Fibroblast of mammary gland (primary cell): ENCODE measurements around the gene DUSP7.

Experiments
- DNase-seq: peaks from one replicate; pipeline ENCODE4 v3.0.0-alpha.2; 2010; ENCODE audit warnings: low read depth
- H3K4me3 ChIP-seq: 2 replicates; pipeline ENCODE4 v1.5.1; 2011; ENCODE audit warnings: low read depth, mild to moderate bottlenecking, low read length, moderate library complexity; ENCODE audit not compliant: control insufficient read depth
- TF ChIP-seq, protein P1 (sequence below): conservative IDR thresholded peaks from 2 replicates; pipeline ENCODE4 v1.5.1; 2011; ENCODE audit warnings: low read depth, low read length, inconsistent platforms; ENCODE audit not compliant: control insufficient read depth, insufficient read depth

Gene DUSP7

DNA sequence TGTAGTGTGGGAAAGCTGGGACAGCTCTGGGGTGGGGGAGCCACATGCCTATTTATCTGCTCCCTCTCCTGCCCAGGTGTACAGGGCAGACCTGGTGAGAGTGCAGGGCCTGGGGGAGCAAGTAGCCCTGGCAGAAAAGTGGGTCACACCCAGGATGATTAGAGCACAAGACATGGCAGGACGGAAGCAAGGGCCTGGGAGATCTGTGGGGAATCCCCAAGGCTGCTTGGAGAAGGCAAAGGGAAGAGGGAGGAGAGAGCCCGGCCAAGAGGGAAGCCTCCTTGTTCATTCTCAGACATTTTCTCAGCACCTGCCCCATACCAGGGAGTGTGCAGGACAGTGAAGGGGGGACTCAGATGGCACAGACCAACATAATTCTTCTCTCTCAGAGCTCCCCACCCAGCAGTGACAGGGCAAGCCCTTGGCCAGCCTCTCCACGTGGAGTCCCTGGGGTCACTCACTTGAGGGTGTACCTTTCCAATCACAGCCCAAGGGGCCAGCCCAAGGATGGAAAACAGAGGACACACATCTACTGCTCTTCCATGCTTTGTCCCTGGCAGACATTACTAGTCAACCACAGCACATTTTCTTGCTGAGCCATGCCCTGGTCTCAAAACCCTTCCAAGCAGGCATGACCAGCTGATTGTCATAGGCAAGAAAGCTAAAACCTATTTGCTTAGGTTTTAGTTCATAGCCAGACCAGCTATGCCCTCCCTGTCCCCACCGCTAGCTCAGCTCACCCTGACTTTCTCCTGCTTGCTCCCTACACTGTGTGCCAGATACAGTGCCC, 4.9 kb upstream of the DUSP7 start:
- TF ChIP-seq, protein P1, sequence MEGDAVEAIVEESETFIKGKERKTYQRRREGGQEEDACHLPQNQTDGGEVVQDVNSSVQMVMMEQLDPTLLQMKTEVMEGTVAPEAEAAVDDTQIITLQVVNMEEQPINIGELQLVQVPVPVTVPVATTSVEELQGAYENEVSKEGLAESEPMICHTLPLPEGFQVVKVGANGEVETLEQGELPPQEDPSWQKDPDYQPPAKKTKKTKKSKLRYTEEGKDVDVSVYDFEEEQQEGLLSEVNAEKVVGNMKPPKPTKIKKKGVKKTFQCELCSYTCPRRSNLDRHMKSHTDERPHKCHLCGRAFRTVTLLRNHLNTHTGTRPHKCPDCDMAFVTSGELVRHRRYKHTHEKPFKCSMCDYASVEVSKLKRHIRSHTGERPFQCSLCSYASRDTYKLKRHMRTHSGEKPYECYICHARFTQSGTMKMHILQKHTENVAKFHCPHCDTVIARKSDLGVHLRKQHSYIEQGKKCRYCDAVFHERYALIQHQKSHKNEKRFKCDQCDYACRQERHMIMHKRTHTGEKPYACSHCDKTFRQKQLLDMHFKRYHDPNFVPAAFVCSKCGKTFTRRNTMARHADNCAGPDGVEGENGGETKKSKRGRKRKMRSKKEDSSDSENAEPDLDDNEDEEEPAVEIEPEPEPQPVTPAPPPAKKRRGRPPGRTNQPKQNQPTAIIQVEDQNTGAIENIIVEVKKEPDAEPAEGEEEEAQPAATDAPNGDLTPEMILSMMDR, result no peak
- DNase-seq, result no peak
- H3K4me3 ChIP-seq, result no peak overlapping the region

DNA sequence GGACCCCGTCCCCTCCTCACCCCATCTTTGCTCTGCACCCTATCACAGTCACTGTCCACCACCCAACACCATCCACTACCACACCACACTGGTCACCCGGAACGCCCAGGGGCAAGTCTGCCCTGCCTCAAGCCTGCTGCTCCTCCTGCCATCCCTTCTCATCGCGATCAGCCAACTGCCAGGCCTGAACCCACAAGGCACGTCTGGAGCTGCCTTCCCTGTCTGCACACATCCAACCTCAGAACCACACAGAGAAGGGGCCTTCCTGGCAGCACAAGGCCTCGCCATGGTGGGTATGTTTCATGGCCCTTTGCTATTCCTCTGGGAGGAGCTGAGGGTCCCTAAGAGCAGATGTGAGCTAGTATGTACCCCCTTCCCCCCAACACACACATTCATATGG, 3.4 kb upstream of the DUSP7 start:
- no peak overlapping the region for H3K4me3 ChIP-seq
- TF ChIP-seq, protein P1, result no peak
- DNase-seq, result no peak

DNA sequence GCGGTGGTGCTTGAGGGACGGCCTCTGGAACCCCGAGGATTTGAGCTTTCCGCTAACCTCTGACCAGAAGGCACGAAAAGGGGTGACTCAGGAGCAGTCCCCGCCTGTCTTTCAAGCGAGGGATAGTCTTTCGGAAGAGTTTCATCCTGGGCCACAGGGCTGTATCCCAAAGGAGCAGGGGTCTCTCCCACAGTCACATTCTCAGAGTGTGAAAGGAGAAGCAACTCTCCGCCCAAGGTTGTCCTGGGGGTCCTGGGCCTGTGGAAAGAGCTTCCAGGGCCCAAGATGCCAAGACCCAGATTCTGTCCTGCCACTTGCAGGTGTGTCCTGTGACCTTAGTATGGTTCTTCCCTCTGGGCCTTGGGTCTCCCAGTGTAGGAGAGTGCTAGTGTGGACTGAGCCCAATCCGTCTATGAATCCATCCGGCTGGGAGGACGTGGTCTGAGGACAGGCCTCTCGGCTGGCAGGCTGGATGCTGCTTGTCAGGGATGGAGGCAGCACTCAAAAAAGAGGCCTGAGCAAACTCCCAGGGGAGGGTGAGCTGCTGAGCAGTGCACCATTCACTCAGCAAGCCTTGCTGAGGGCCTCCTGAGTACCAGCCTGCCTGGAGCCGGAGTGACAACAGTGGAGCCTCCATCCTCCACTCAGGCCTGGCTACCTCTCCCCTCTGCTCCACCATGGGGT, 1.6 kb upstream of the DUSP7 start:
- TF ChIP-seq, protein P1, result no peak
- no peak for DNase-seq
- peak overlapping the region; percentile 52 for H3K4me3 ChIP-seq

DNA sequence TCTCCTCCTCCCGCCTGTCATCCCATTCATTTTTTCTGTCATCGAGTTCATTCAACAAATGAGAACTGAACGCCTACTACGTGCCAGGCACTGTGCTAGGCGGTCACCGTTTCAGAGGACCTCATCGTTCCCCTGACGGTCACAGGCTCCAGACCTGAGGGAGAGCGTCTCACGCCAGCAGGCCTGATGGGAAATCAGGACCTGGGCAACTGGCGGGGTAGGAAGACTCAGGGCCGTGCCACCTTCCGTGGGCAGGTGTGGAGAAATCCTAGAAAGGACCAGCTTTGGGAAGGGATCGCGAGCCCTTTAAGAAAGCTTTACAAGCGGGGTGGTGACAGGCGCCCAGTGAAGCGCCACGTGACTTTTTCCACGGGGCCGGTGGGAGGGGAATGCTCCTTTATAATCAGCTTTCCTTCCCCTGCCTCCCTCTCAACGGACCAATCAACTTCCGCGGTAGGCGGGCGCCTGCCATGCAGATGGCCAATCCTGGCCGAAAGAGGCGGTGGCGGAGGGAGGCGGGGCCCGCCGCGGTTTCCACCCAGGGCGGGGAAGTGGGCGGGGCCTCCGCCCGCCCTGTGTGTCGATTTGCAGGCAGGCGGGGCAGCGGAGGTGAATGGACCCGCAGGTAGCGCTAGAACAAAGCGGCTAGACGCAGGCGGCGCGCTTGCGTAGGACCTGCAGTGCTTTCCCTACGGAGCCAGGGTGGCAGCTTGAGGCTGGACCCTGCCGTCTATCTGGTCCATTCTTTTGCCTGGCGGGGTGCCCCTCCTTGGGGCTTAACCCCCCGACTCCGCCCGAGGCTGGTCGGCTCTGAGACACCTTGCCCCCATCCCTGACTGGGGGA, 819 bp upstream of the DUSP7 start:
- DNase-seq, result peak; percentile 97
- TF ChIP-seq, protein P1, result no peak
- H3K4me3 ChIP-seq, result peak overlapping the region; percentile 55

DNA sequence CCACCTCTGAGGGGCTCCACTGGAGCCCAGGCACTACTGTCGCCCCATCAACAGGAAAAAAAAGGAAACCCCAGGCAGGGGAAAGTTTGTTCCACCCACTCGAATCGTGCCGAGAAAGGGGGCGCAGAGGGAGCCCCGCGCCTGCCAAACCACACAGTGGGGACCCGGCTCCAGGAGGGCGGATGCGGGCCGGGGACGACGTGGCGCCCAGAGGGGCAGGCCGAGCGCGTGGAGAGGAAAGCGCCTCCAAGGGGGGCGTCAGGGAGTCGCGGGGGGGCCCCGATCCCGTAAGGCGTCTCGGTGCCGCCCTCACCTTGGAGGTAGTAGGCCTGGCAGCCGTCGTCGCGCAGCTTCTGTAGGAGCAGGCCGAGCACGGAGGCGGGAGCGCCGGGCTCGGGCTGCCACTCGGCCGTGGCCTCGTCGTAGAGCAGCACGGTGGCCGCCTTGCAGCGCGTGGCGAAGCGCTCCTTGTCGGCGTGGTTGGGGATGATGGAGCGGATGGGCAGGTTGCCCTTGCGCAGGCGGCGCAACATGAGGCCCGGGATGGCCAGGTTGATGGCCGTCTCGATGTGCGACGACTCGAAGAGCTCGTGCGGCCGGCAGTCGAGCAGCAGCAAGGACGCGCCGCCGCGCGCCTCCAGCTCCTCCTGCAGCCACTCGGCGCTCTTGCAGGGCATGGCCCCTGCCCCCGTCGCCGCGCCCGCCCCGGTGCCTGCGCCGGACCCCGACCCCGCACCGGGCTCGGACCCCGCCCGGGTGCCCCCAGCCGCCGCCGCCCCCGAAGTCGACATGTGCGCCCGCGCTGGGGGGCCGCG, 627 bp downstream of the DUSP7 start:
- TF ChIP-seq, protein P1, result no peak
- peak overlapping the region; percentile 86 for H3K4me3 ChIP-seq
- peak; percentile 53 for DNase-seq
